CD8-positive, alpha-beta memory T cell (primary cell): ENCODE measurements around the gene STAG3. TPM values are rescaled to one million over a fixed set of nuclear protein-coding genes. Genes with fewer than 3 reads are reported as not detected.
A peak's percentile ranks its signal among the peaks of the same experiment; 100 is the strongest.
"Not testable (repeated sequence)": the region's sequence is repeated elsewhere in the genome, so short reads cannot be mapped to it uniquely, and the experiment has no call there.

Experiments
- CTCF ChIA-PET: fragments of 350-600 bp; sonication (Branson Sonifier 250); formaldehyde crosslinking; loops from one replicate; lab custom pipeline; 2021; ENCODE audit warnings: antibody characterized with exemption; lab: Charles Lee
- POLR2A ChIA-PET: fragments of 350-600 bp; sonication (Branson Sonifier 250); formaldehyde crosslinking; loops from one replicate; lab custom pipeline; 2021; ENCODE audit warnings: antibody characterized with exemption; lab: Charles Lee
- DNase-seq, 5 donors: peaks; one replicate each; pipeline versions ENCODE4 v3.0.0 to v3.0.0-alpha.2; 2020 to 2022; ENCODE audit warnings: mixed read lengths in 1 of 5
- H3K27ac ChIP-seq: one replicate; pipeline ENCODE4 v1.7.0; 2013; ENCODE audit warnings: low read depth, mild to moderate bottlenecking, low read length, moderate library complexity
- H3K27me3 ChIP-seq: 2 replicates; pipeline ENCODE4 v1.7.0; 2013; ENCODE audit warnings: low read length, mild to moderate bottlenecking; ENCODE audit not compliant: insufficient read depth, poor library complexity, severe bottlenecking
- H3K36me3 ChIP-seq: 2 replicates; pipeline ENCODE4 v1.7.0; 2013; ENCODE audit warnings: mild to moderate bottlenecking, low read length, moderate library complexity; ENCODE audit not compliant: insufficient read depth
- H3K4me1 ChIP-seq: 2 replicates; pipeline ENCODE4 v1.7.0; 2013; ENCODE audit warnings: mild to moderate bottlenecking, low read length, moderate library complexity; ENCODE audit not compliant: insufficient read depth
- H3K4me3 ChIP-seq: 2 replicates; pipeline ENCODE4 v1.7.0; 2013; ENCODE audit warnings: mild to moderate bottlenecking, low read length
- H3K9me3 ChIP-seq: 2 replicates; pipeline ENCODE4 v1.7.0; 2013; ENCODE audit warnings: mild to moderate bottlenecking, low read length
- H3K27ac Mint-ChIP-seq, 8 donors: one replicate each; pipeline ENCODE4 v1.8.0; 2020 to 2021; ENCODE audit warnings: mixed read lengths in 8 of 8, mild to moderate bottlenecking in 6 of 8, inconsistent platforms in 3 of 8, moderate library complexity in 3 of 8
- H3K27me3 Mint-ChIP-seq, 2 donors: one replicate each; pipeline ENCODE4 v1.8.0; 2020 to 2021; ENCODE audit warnings: mixed read lengths in 2 of 2, mild to moderate bottlenecking in 1 of 2, moderate library complexity in 1 of 2
- H3K36me3 Mint-ChIP-seq, 3 donors: one replicate each; pipeline ENCODE4 v1.8.0; 2020 to 2021; ENCODE audit warnings: mixed read lengths in 3 of 3, inconsistent platforms in 1 of 3, mild to moderate bottlenecking in 1 of 3
- H3K4me1 Mint-ChIP-seq, 3 donors: one replicate each; pipeline ENCODE4 v1.8.0; 2020 to 2021; ENCODE audit warnings: mixed read lengths in 3 of 3, inconsistent platforms in 1 of 3, mild to moderate bottlenecking in 1 of 3
- H3K4me3 Mint-ChIP-seq, 7 donors: one replicate each; pipeline ENCODE4 v1.8.0; 2020 to 2021; ENCODE audit warnings: mixed read lengths in 7 of 7, mild to moderate bottlenecking in 6 of 7, moderate library complexity in 4 of 7, inconsistent platforms in 2 of 7
- H3K9me3 Mint-ChIP-seq, 5 donors: one replicate each; pipeline ENCODE4 v1.8.0; 2020 to 2022; ENCODE audit warnings: mixed read lengths in 5 of 5, mild to moderate bottlenecking in 3 of 5, moderate library complexity in 2 of 5, inconsistent platforms in 1 of 5
- polyA plus RNA-seq: library from polyadenylated mRNA; unstranded; fragments of 300-500 nt; fragmentation: Illumina TruSeq; gene quantifications from one replicate; pipeline ENCODE4 v1.2.3, GENCODE V29; 2021
- total RNA-seq, 2 experiments: library from RNA; stranded (reverse); gene quantifications; one replicate each; pipeline ENCODE4 v1.2.3, GENCODE V29; 2021

STAG3 gene
- total and polyA plus RNA-seq, 3 experiments from 2014 or later = 1.5 to 5.1 (median 5.0) TPM

DNA sequence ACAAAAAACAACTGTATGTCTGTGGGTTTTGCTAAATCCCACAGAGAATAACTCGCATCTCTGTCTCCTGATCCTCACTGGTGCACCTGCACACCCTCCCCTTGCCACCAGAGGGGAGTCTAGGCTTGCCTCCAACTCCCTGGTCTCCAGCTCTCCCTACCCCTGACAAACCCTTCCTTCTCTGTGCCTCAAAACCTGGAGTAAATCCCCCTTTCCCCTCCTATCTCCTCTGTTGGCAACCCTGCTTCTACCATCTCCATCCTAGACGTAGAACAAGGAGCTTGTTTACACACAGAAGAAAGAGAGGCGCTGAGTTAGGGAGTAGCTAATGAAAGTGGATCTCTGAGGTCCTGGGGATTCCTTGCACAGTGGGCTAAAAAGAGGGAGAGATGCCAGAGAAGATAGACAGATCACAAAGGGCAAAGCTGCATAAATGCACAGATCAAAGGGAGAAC, 45.0 kb upstream of the STAG3 start:
- peaks cover 13 to 25% (median 17%) of the 10 kb centered on the region in 3 donors for H3K4me1 Mint-ChIP-seq
- peak overlapping the region in 3 of 8 donors; percentile 25 to 51 (median 50) for H3K27ac Mint-ChIP-seq
- no peaks in the 10 kb centered on the region for H3K9me3 Mint-ChIP-seq
- Histone ChIP-seq H3K27me3 (no peaks in the 10 kb centered on the region), H3K4me3 (no peak overlapping the region), H3K36me3 (no peaks in the 10 kb centered on the region), H3K4me1 (peaks cover 19% of the 10 kb centered on the region), H3K9me3 (no peaks in the 10 kb centered on the region), H3K27ac (no peak overlapping the region)
- peak overlapping the region in 2 of 7 donors; percentile 10 to 29 for H3K4me3 Mint-ChIP-seq
- no peaks in the 10 kb centered on the region for H3K36me3 Mint-ChIP-seq
- H3K27me3 Mint-ChIP-seq = no peaks in the 10 kb centered on the region
- DNase-seq = peak; percentile 34 to 73 (median 46)
- ChIA-PET CTCF (interaction anchor here (0.6 to 7.9 kb wide), 35 partner anchors 9 to 314 kb away, joined by 3 to 88 read pairs (median 5); partner anchors contain the start of genes AP4M1, COPS6, GAL3ST4 and GPC2), POLR2A (interaction anchor here (0.5 kb wide), 2 partner anchors 476 to 670 kb away, joined by 3 to 7 read pairs; no protein-coding TSS in a partner anchor)

DNA sequence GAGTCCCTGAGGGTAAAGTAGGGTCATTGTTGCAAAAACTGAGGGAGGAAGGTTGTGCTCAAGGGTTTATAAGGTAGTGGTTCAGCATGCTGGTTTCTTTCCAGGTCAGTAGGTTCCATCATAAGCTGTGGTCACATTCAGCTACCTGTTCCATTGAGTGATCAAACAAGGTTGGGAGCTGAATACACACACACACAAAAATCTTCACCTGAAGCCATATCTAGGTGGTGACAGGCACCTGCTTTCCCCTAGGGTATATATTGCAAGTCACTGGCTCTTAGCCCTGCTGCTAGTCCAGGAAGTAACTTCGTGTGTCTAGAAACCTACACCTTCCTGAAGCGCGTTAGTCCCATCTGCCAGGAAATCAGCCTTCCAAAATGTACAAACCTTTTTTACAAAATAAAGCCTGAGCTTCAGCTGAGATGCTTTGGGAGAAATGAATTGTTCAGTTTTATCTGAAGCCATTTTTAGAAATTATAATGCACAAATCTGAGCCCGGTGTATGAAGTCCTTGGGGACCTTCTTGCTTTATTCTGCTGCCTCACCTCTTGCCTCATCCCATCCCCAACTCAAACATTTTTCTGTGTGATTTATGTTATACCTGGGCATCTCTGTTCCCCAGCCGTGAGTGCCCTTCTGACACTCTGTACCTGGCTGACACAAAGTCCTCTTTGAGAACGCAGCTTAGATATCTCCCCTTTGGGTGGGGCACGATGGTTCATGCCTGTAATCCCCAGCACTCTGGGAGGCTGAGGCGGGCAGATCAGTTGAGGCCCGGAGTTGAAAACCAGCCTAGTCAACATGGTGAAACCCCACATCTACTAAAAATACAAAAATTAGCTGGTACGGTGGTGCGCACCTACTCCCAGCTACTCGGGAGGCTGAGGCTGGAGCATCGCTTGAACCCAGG, 39.6 kb upstream of the STAG3 start:
- Histone ChIP-seq H3K36me3 (no peaks in the 10 kb centered on the region), H3K27ac (no peak overlapping the region), H3K9me3 (no peaks in the 10 kb centered on the region), H3K27me3 (no peaks in the 10 kb centered on the region), H3K4me3 (no peak overlapping the region), H3K4me1 (no peaks in the 10 kb centered on the region)
- CTCF ChIA-PET = interaction anchor here (0.8 to 1.4 kb wide), 3 partner anchors 9 to 79 kb away, joined by 3 to 8 read pairs (median 3); no protein-coding TSS in a partner anchor
- Mint-ChIP-seq H3K27ac (peak overlapping the region in 1 of 8 donors; percentile 47), H3K4me3 (no peak overlapping the region), H3K4me1 (peaks cover 0 to 4% (median 0%) of the 10 kb centered on the region in 3 donors), H3K36me3 (peaks cover 0 to 2% (median 0%) of the 10 kb centered on the region in 3 donors), H3K27me3 (peaks cover 0 to 11% of the 10 kb centered on the region in 2 donors), H3K9me3 (no peaks in the 10 kb centered on the region)
- POLR2A ChIA-PET = no interaction called here
- DNase-seq = no peak

DNA sequence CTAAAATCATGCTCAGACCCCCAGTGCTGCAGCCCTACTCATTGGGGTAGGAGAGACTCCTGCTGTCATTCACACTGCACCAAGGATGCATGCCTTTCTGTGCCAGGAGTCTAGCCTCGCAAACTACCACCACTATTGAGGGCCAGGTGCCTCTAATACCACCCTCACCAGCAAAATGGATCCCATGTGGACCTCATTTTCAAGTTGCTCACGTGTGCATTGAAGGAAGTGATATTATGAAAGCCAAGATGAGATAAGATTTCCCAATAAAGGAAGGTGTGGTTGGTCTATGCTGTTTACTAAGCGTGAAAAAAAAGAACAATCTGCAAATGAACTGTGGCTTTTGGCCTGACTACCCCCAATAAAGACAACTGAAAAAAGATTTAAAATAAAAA, 36.2 kb upstream of the STAG3 start:
- no peaks in the 10 kb centered on the region for H3K9me3 Mint-ChIP-seq
- H3K4me3 Mint-ChIP-seq = no peak overlapping the region
- Histone ChIP-seq H3K27me3 (no peaks in the 10 kb centered on the region), H3K4me1 (no peaks in the 10 kb centered on the region), H3K27ac (no peak overlapping the region), H3K36me3 (no peaks in the 10 kb centered on the region), H3K9me3 (no peaks in the 10 kb centered on the region), H3K4me3 (no peak overlapping the region)
- peaks cover 0 to 4% (median 4%) of the 10 kb centered on the region in 3 donors for H3K4me1 Mint-ChIP-seq
- CTCF ChIA-PET = interaction anchor here (1.6 kb wide), 1 partner anchor 15 kb away, joined by 6 read pairs; no protein-coding TSS in a partner anchor
- peaks cover 0 to 11% of the 10 kb centered on the region in 2 donors for H3K27me3 Mint-ChIP-seq
- POLR2A ChIA-PET = no interaction called here
- no peak for DNase-seq
- peaks cover 0 to 2% (median 0%) of the 10 kb centered on the region in 3 donors for H3K36me3 Mint-ChIP-seq
- peak overlapping the region in 1 of 8 donors; percentile 63 for H3K27ac Mint-ChIP-seq

DNA sequence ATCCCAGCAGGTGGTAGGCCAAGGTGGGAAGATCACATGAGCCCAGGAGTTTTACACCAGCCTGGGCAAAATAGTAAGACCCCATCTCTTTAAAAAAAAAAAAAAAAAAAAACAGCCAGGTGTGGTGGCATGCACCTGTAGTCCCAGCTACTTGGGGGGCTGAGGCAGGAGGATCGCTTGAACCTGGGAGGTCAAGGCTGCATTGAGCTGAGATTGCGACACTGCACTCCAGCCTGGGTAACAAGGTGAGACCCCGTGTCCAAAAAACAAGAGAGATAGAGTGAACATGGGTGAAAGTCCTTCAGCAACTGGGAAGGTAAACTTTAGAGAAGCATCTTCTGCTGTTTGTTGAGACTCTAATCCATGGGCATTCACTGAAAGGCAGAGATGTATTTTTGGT, 35.3 kb upstream of the STAG3 start:
- Histone ChIP-seq H3K27ac (no peak overlapping the region), H3K4me1 (no peaks in the 10 kb centered on the region), H3K36me3 (no peaks in the 10 kb centered on the region), H3K9me3 (no peaks in the 10 kb centered on the region), H3K4me3 (no peak overlapping the region), H3K27me3 (no peaks in the 10 kb centered on the region)
- no peak for DNase-seq
- Mint-ChIP-seq H3K27me3 (peaks cover 0 to 11% of the 10 kb centered on the region in 2 donors), H3K36me3 (peaks cover 0 to 2% (median 0%) of the 10 kb centered on the region in 3 donors), H3K27ac (no peak overlapping the region), H3K4me3 (no peak overlapping the region), H3K9me3 (no peaks in the 10 kb centered on the region), H3K4me1 (peaks cover 0 to 4% (median 4%) of the 10 kb centered on the region in 3 donors)
- CTCF ChIA-PET = interaction anchor here (1.0 to 1.6 kb wide), 2 partner anchors 10 to 14 kb away, joined by 4 to 6 read pairs; no protein-coding TSS in a partner anchor
- POLR2A ChIA-PET = interaction anchor here (0.5 to 0.7 kb wide), 2 partner anchors 16 to 286 kb away, joined by 3 to 9 read pairs; partner anchors contain the start of genes TRAPPC14 and ZCWPW1

DNA sequence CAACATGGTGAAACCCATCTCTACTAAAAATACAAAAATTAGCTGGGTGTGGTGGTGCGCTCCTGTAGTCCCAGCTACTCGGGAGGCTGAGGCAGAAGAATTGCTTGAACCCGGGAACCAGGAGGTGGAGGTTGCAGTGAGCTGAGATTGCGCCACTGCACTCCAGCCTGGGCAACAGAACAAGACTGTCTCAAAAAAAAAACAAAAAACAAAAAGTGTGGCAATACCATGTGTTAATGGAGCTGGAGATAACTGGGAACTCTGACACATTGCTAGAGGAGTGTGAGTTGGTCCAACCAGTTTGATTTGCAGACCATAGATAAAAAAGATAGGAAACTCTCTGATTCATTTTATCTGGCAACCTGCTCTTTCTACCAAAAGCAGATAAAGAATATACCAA, 31.4 kb upstream of the STAG3 start:
- H3K36me3 Mint-ChIP-seq = peaks cover 0 to 17% (median 6%) of the 10 kb centered on the region in 3 donors
- H3K27me3 Mint-ChIP-seq = not testable (repeated sequence)
- POLR2A ChIA-PET = interaction anchor here (0.7 kb wide), 1 partner anchor 31 kb away, joined by 3 read pairs; the partner anchor contains the start of gene GPC2

DNA sequence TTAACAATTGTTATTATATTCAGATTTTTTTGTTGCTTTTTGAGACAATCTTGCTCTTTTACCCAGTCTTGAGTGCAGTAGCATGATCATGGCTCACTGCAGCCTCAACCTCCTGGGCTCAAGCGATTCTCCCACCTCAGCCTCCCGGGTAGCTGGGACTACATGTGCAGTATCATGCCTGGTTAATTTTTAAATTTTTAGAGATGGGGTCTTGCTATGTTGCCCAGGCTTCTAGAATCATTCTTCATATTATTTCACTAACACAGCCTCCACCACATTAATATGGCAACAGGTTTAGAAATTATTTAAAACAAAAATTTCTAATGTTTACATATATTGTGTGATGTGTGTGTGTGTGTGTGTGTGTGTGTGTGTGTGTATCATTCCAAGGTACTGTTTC, 30.4 kb upstream of the STAG3 start:
- ChIA-PET CTCF (interaction anchor here (1.4 to 2.9 kb wide), 4 partner anchors 11 to 71 kb away, joined by 3 to 23 read pairs (median 4); no protein-coding TSS in a partner anchor), POLR2A (interaction anchor here (0.7 to 2.6 kb wide), 2 partner anchors 11 to 97 kb away, joined by 5 to 23 read pairs; partner anchors contain the start of gene TRAPPC14)
- Mint-ChIP-seq H3K4me3 (peak overlapping the region in 1 of 7 donors; percentile 78), H3K36me3 (peaks cover 0 to 24% (median 8%) of the 10 kb centered on the region in 3 donors), H3K9me3 (no peaks in the 10 kb centered on the region), H3K4me1 (peaks cover 23 to 34% (median 29%) of the 10 kb centered on the region in 3 donors), H3K27me3 (no peaks in the 10 kb centered on the region), H3K27ac (peak overlapping the region in 2 of 8 donors; percentile 58 to 85)
- DNase-seq = no peak
- no peak overlapping the region for H3K4me3 ChIP-seq
- H3K9me3 ChIP-seq = no peaks in the 10 kb centered on the region
- peaks cover 23% of the 10 kb centered on the region for H3K4me1 ChIP-seq
- H3K36me3 ChIP-seq = no peaks in the 10 kb centered on the region
- no peak overlapping the region for H3K27ac ChIP-seq
- no peaks in the 10 kb centered on the region for H3K27me3 ChIP-seq

More for the DNA sequence above, 31.4 kb upstream of the STAG3 start:
- H3K9me3 ChIP-seq, DNase-seq, H3K36me3 ChIP-seq, H3K9me3 Mint-ChIP-seq, H3K27me3 ChIP-seq, H3K27ac Mint-ChIP-seq, H3K27ac ChIP-seq, H3K4me3 ChIP-seq, H3K4me3 Mint-ChIP-seq: not testable (repeated sequence)
- H3K4me1 Mint-ChIP-seq = peaks cover 19 to 26% (median 22%) of the 10 kb centered on the region in 3 donors
- CTCF ChIA-PET = interaction anchor here (0.8 to 1.4 kb wide), 2 partner anchors 40 to 44 kb away, joined by 3 to 4 read pairs; no protein-coding TSS in a partner anchor
- H3K4me1 ChIP-seq = peaks cover 16% of the 10 kb centered on the region

DNA sequence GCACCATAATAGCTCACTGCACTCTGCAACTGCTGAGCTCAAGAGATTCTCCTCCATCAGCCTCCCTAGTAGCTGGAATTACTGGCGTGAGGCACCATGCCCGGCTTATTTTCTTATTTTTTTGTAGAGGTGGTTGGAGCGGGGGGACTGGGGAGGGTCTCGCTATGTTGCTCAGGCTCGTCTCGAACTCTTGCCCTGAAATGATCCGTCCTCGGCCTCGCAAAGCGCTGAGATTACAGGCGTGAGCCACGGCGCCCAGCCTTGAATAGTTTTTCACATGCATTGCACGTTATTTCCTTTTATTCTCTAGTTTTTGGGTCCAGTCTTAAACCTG, 29.5 kb upstream of the STAG3 start:
- ChIA-PET CTCF (interaction anchor here (0.6 to 2.9 kb wide), 9 partner anchors 11 to 70 kb away, joined by 3 to 23 read pairs (median 3); partner anchors contain the start of genes GPC2, STAG3 and TRAPPC14), POLR2A (interaction anchor here (0.6 to 2.6 kb wide), 12 partner anchors 8 to 524 kb away, joined by 3 to 23 read pairs (median 5); partner anchors contain the start of genes GAL3ST4, GPC2, MBLAC1 and STAG3)
- Histone ChIP-seq H3K4me1 (peaks cover 29% of the 10 kb centered on the region), H3K27me3 (no peaks in the 10 kb centered on the region), H3K9me3 (no peaks in the 10 kb centered on the region), H3K27ac (peak overlapping the region; percentile 87), H3K4me3 (peak overlapping the region; percentile 83), H3K36me3 (no peaks in the 10 kb centered on the region)
- Mint-ChIP-seq H3K27me3 (no peaks in the 10 kb centered on the region), H3K27ac (peak overlapping the region; percentile 85 to 99 (median 96)), H3K36me3 (peaks cover 0 to 33% (median 13%) of the 10 kb centered on the region in 3 donors), H3K4me1 (peaks cover 27 to 39% (median 37%) of the 10 kb centered on the region in 3 donors), H3K9me3 (no peaks in the 10 kb centered on the region), H3K4me3 (peak overlapping the region; percentile 82 to 99 (median 95))
- no peak for DNase-seq
